Neural cell (in vitro differentiated cells): ENCODE results near the gene ORC3. TPM values are rescaled to one million over a fixed set of nuclear protein-coding genes. Genes with fewer than 3 reads are reported as not detected.
"Not testable (repeated sequence)": the region's sequence is repeated elsewhere in the genome, so short reads cannot be mapped to it uniquely, and the experiment has no call there.

Experiments used
- H2AFZ ChIP-seq: fragments of 200-600, 300-800 bp; sonication (generic), shearing (Covaris generic); 2 replicates; pipeline ENCODE4 v1.6.0; 2014; ENCODE audit warnings: low read depth, mild to moderate bottlenecking, antibody characterized with exemption, low read length, moderate library complexity
- H3F3A ChIP-seq: fragments of 200-600 bp; shearing (Covaris generic); 2 replicates; pipeline ENCODE4 v1.6.1; 2016; ENCODE audit warnings: mild to moderate bottlenecking, moderate library complexity, mixed read lengths, antibody characterized with exemption, low read length; ENCODE audit not compliant: insufficient read depth, poor library complexity, severe bottlenecking
- H3K27ac ChIP-seq: fragments of 200-600, 300-800 bp; sonication (generic), shearing (Covaris generic); 2 replicates; pipeline ENCODE4 v1.5.1; 2014; ENCODE audit warnings: mild to moderate bottlenecking, low read length, moderate library complexity
- H3K27me3 ChIP-seq: fragments of 300-800, 200-600 bp; sonication (generic), shearing (Covaris generic); 2 replicates; pipeline ENCODE4 v1.6.0; 2014; ENCODE audit warnings: mild to moderate bottlenecking, low read depth, low read length, moderate library complexity; ENCODE audit not compliant: insufficient read depth
- H3K36me3 ChIP-seq: fragments of 300-800, 200-600 bp; sonication (generic), shearing (Covaris generic); 2 replicates; pipeline ENCODE4 v1.5.1; 2014; ENCODE audit warnings: mild to moderate bottlenecking, antibody characterized with exemption, low read length, moderate library complexity; ENCODE audit not compliant: insufficient read depth
- H3K4me2 ChIP-seq: fragments of 300-800, 200-600 bp; sonication (generic), shearing (Covaris generic); 2 replicates; pipeline ENCODE4 v1.6.0; 2014; ENCODE audit warnings: mild to moderate bottlenecking, low read length
- H3K4me3 ChIP-seq: fragments of 300-800, 200-600 bp; sonication (generic), shearing (Covaris generic); 2 replicates; pipeline ENCODE4 v1.5.1; 2014; ENCODE audit warnings: mild to moderate bottlenecking, low read length, moderate library complexity
- H3K79me2 ChIP-seq: fragments of 200-600 bp; shearing (Covaris generic); replicated peaks from 2 replicates; pipeline ENCODE4 v1.6.0; 2014; ENCODE audit warnings: mild to moderate bottlenecking, low read length, moderate library complexity; ENCODE audit not compliant: insufficient read depth
- H3K9ac ChIP-seq: fragments of 300-800, 200-600 bp; sonication (generic), shearing (Covaris generic); 2 replicates; pipeline ENCODE4 v1.6.1; 2016; ENCODE audit warnings: mild to moderate bottlenecking, low read length, mixed read lengths
- H3K9me2 ChIP-seq: fragments of 200-600 bp; shearing (Covaris generic); 2 replicates; pipeline ENCODE4 v1.6.1; 2016; ENCODE audit warnings: mild to moderate bottlenecking, low read length, mixed read lengths; ENCODE audit not compliant: insufficient read depth
- H3K9me3 ChIP-seq: fragments of 200-600, 300-800 bp; sonication (generic), shearing (Covaris generic); 2 replicates; pipeline ENCODE4 v1.6.1; 2016; ENCODE audit warnings: mild to moderate bottlenecking, mixed run types, low read length, moderate library complexity, mixed read lengths
- H4K20me1 ChIP-seq: fragments of 200-600 bp; shearing (Covaris generic); 2 replicates; pipeline ENCODE4 v1.6.1; 2016; ENCODE audit warnings: mild to moderate bottlenecking, mixed run types; ENCODE audit not compliant: insufficient read depth
- CTCF ChIP-seq: fragments of 450-650 bp; IDR thresholded peaks from 2 replicates; pipeline ENCODE4 v1.5.1; 2014; ENCODE audit warnings: antibody characterized with exemption, mild to moderate bottlenecking, moderate library complexity; ENCODE audit not compliant: poor library complexity, severe bottlenecking
- EP300 ChIP-seq: fragments of 450-650 bp; conservative IDR thresholded peaks from 2 replicates; pipeline ENCODE4 v1.6.1; 2014; ENCODE audit warnings: antibody characterized with exemption, mild to moderate bottlenecking, moderate library complexity; ENCODE audit not compliant: poor library complexity, severe bottlenecking
- EZH2 ChIP-seq: fragments of 200-600, 300-800 bp; shearing (Covaris generic), sonication (generic); IDR thresholded peaks from 2 replicates; pipeline ENCODE4 v1.6.1; 2014; ENCODE audit warnings: antibody characterized with exemption, low read length, borderline replicate concordance, mild to moderate bottlenecking; ENCODE audit not compliant: insufficient read depth, poor library complexity, severe bottlenecking
- MXI1 ChIP-seq: fragments of 450-650 bp; conservative IDR thresholded peaks from 2 replicates; pipeline ENCODE4 v1.6.1; 2014; ENCODE audit warnings: antibody characterized with exemption, mild to moderate bottlenecking; ENCODE audit not compliant: poor library complexity, severe bottlenecking
- POLR2AphosphoS5 ChIP-seq: IDR thresholded peaks from 2 replicates; pipeline ENCODE4 v1.6.1; 2012
- RAD21 ChIP-seq: fragments of 450-650 bp; conservative IDR thresholded peaks from 2 replicates; pipeline ENCODE4 v1.6.1; 2014; ENCODE audit warnings: antibody characterized with exemption, mild to moderate bottlenecking, moderate library complexity
- REST ChIP-seq: IDR thresholded peaks from 2 replicates; pipeline ENCODE4 v1.6.1; 2012; ENCODE audit warnings: borderline replicate concordance
- SMC3 ChIP-seq: fragments of 450-650 bp; conservative IDR thresholded peaks from 2 replicates; pipeline ENCODE4 v1.6.1; 2014; ENCODE audit warnings: antibody characterized with exemption, mild to moderate bottlenecking, moderate library complexity; ENCODE audit not compliant: poor library complexity
- TAF1 ChIP-seq: IDR thresholded peaks from 2 replicates; pipeline ENCODE4 v1.6.1; 2012; ENCODE audit warnings: low read depth
- polyA plus RNA-seq: library from polyadenylated mRNA; depleted of rRNA; stranded (reverse); fragments of >200 nt; gene quantifications from 2 replicates; pipeline ENCODE4 v1.2.3, GENCODE V29; 2014

ORC3 gene
- polyA plus RNA-seq, 1 donor from 2014 or later: 43.7 TPM

- Histone ChIP-seq H4K20me1 (peaks cover 8% of the 10 kb centered on the region), H3K27ac (no peak overlapping the region), H3K9me3 (no peaks in the 10 kb centered on the region), H3K4me3 (no peak overlapping the region), H3F3A (no peaks in the 10 kb centered on the region), H3K9me2 (no peaks in the 10 kb centered on the region), H3K36me3 (no peaks in the 10 kb centered on the region), H3K79me2 (peaks cover 74% of the 10 kb centered on the region), H2AFZ (no peak overlapping the region), H3K27me3 (no peaks in the 10 kb centered on the region), H3K9ac (no peak overlapping the region), H3K4me2 (no peak overlapping the region)
- TF ChIP-seq TAF1 (no peak), EP300 (no peak), POLR2AphosphoS5 (no peak), MXI1 (no peak), RAD21 (no peak), EZH2 (no peak), REST (no peak), CTCF (no peak), SMC3 (no peak)
These were observed 94.0 kb downstream of the ORC3 start for GRCh38 chr6:87683890-87684289.

- H3F3A ChIP-seq: no peaks in the 10 kb centered on the region
- H3K36me3 ChIP-seq: no peaks in the 10 kb centered on the region
- H3K27ac ChIP-seq: no peak overlapping the region
- H3K79me2 ChIP-seq: peaks cover 86% of the 10 kb centered on the region
- TF ChIP-seq SMC3: no peak
- no peak for TF ChIP-seq TAF1
- TF ChIP-seq POLR2AphosphoS5: no peak
- TF ChIP-seq MXI1: no peak
- TF ChIP-seq EP300: no peak
- TF ChIP-seq REST: no peak
- TF ChIP-seq CTCF: no peak
- TF ChIP-seq EZH2: no peak
- no peak for TF ChIP-seq RAD21
- H3K27me3 ChIP-seq: no peaks in the 10 kb centered on the region
- no peaks in the 10 kb centered on the region for H3K9me2 ChIP-seq
- no peak overlapping the region for H3K4me3 ChIP-seq
- H4K20me1 ChIP-seq: peaks cover 13% of the 10 kb centered on the region
- no peak overlapping the region for H3K9ac ChIP-seq
- no peak overlapping the region for H3K4me2 ChIP-seq
- no peak overlapping the region for H2AFZ ChIP-seq
- H3K9me3 ChIP-seq: no peaks in the 10 kb centered on the region
These were observed 95.1 kb downstream of the ORC3 start for GRCh38 chr6:87684895-87685654.

- not testable (repeated sequence) for H3K4me3 ChIP-seq, H3K9me3 ChIP-seq, H3K36me3 ChIP-seq, H3F3A ChIP-seq, H3K27ac ChIP-seq, H3K27me3 ChIP-seq, H2AFZ ChIP-seq, H3K9ac ChIP-seq, H3K9me2 ChIP-seq, H3K4me2 ChIP-seq
- Histone ChIP-seq H4K20me1 (peaks cover 13% of the 10 kb centered on the region), H3K79me2 (peaks cover 95% of the 10 kb centered on the region)
These were observed 96.8 kb downstream of the ORC3 start for GRCh38 chr6:87686636-87687205.
